OCI-M1 (cell line): Measurements from ENCODE around the gene SPAG9.
"Not testable (repeated sequence)": the region's sequence is repeated elsewhere in the genome, so short reads cannot be mapped to it uniquely, and the experiment has no call there.

Experiments
- DNase-seq: peaks from one replicate; lab custom pipeline; 2025; lab: John Stamatoyannopoulos, UW

SPAG9 gene

GRCh38 chr17:51085150-51085805 is 35.4 kb downstream of the SPAG9 start:
- DNase-seq: no peak

- DNase-seq: no peak
Measured at GRCh38 chr17:51083981-51084380, 36.7 kb downstream of the SPAG9 start.

- DNase-seq: not testable (repeated sequence)
Measured at GRCh38 chr17:51083364-51083763, 37.3 kb downstream of the SPAG9 start.

- DNase-seq: no peak
Measured at GRCh38 chr17:51079049-51079448, 41.6 kb downstream of the SPAG9 start.

- DNase-seq: no peak
Measured at GRCh38 chr17:51078009-51078592, 42.6 kb downstream of the SPAG9 start.

GRCh38 chr17:51076821-51077220 is 43.8 kb downstream of the SPAG9 start:
- no peak for DNase-seq

- no peak for DNase-seq
Measured at GRCh38 chr17:51071556-51071955, 49.1 kb downstream of the SPAG9 start.

- DNase-seq: no peak
Measured at GRCh38 chr17:51065466-51065865, 55.2 kb downstream of the SPAG9 start.

- DNase-seq: no peak
Measured at GRCh38 chr17:51064061-51064735, 56.5 kb downstream of the SPAG9 start.

GRCh38 chr17:51060396-51060795 is 60.3 kb downstream of the SPAG9 start:
- no peak for DNase-seq

- no peak for DNase-seq
Measured at GRCh38 chr17:51059781-51060180, 60.9 kb downstream of the SPAG9 start.

- no peak for DNase-seq
Measured at GRCh38 chr17:51057534-51057933, 63.1 kb downstream of the SPAG9 start.

GRCh38 chr17:51056813-51057510 is 63.7 kb downstream of the SPAG9 start:
- peak; percentile 79 for DNase-seq

GRCh38 chr17:51054748-51055147 is 65.9 kb downstream of the SPAG9 start:
- no peak for DNase-seq

- no peak for DNase-seq
Measured at GRCh38 chr17:51052235-51052634, 68.4 kb downstream of the SPAG9 start.

- no peak for DNase-seq
Measured at GRCh38 chr17:51050291-51051033, 70.2 kb downstream of the SPAG9 start.

- DNase-seq: peak; percentile 63
Measured at GRCh38 chr17:51046514-51047384, 73.9 kb downstream of the SPAG9 start.

GRCh38 chr17:51046046-51046445 is 74.6 kb downstream of the SPAG9 start:
- no peak for DNase-seq

GRCh38 chr17:51045621-51046020 is 75.0 kb downstream of the SPAG9 start:
- DNase-seq: no peak

GRCh38 chr17:51044976-51045375 is 75.7 kb downstream of the SPAG9 start:
- DNase-seq: no peak

- DNase-seq: peak; percentile 49
Measured at GRCh38 chr17:51036084-51036483, 84.6 kb downstream of the SPAG9 start.
